Stimulated activated CD8-positive, alpha-beta memory T cell treated with anti-CD3 and anti-CD28 coated beads, Interleukin-7, amount 100 ng/mL, for 1 hour (primary cell): ENCODE measurements around the gene RNASEH2B.

Experiments used
- DNase-seq, 2 donors: peaks; one replicate each; pipeline ENCODE4 v3.0.0-alpha.2; 2020; ENCODE audit warnings: low read depth in 2 of 2

The RNASEH2B gene

GRCh38 chr13:50995854-50996253 lies 86.3 kb downstream of the RNASEH2B start:
- no peak for DNase-seq

- no peak for DNase-seq
Observed at GRCh38 chr13:50998326-50998725, 88.7 kb downstream of the RNASEH2B start.

GRCh38 chr13:50999641-51000040 lies 90.0 kb downstream of the RNASEH2B start:
- DNase-seq: no peak

GRCh38 chr13:51000061-51000460 lies 90.5 kb downstream of the RNASEH2B start:
- DNase-seq: no peak

GRCh38 chr13:51000571-51001260 lies 91.1 kb downstream of the RNASEH2B start:
- no peak for DNase-seq

GRCh38 chr13:51001335-51001734 lies 91.7 kb downstream of the RNASEH2B start:
- DNase-seq: no peak

GRCh38 chr13:51002736-51003135 lies 93.1 kb downstream of the RNASEH2B start:
- no peak for DNase-seq

GRCh38 chr13:51003642-51004041 lies 94.1 kb downstream of the RNASEH2B start:
- no peak for DNase-seq

GRCh38 chr13:51004111-51004865 lies 94.7 kb downstream of the RNASEH2B start:
- DNase-seq: no peak

- no peak for DNase-seq
Observed at GRCh38 chr13:51004918-51005460, 95.4 kb downstream of the RNASEH2B start.

- DNase-seq: no peak
Observed at GRCh38 chr13:51005566-51005965, 96.0 kb downstream of the RNASEH2B start.
